ENCODE measurements around the gene SHISA4.

SHISA4 gene

DNA sequence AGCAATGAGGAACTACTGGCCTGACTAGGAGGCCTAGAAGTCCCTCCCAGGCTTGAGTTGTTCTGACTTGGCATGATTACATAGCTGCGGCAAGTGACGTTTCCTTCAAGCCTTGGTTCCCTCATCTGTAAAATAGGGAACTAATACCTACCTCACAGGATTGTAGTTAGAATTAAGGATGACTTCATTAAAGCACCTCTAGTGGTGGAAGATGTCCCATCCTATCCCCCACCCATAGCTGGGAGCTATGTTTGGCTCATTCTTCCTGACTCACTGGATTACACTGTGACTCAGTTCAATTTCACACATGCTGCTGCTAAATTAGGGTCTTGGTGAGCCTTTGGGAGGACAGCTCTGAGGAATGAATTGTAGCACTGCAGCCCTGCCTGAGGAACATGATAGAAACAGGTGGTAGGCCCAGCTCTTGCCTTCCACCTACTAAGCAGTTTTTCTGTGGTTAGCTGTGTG lies 6.0 kb upstream of the SHISA4 start:
- DNase-seq, result no peak

DNA sequence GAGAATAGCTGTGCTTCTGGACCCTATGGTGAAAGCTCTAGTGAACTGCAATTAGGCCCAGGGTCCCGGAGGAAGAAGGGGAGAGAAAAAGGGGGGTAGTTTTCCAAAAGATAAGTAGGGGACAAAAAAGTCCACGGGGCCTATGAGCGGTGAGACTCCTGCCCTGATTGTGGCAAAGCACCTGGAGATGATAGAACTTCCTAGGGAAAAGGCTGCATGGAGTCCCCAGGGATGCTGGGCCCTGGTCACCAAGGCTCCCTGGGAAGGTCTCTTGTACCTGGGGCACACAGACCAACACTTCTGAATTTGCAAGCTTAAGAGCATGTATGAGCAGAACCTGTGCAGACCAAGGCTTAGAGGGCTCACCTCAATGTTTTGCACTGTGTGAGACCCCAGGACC lies 5.4 kb upstream of the SHISA4 start:
- no peak for DNase-seq

DNA sequence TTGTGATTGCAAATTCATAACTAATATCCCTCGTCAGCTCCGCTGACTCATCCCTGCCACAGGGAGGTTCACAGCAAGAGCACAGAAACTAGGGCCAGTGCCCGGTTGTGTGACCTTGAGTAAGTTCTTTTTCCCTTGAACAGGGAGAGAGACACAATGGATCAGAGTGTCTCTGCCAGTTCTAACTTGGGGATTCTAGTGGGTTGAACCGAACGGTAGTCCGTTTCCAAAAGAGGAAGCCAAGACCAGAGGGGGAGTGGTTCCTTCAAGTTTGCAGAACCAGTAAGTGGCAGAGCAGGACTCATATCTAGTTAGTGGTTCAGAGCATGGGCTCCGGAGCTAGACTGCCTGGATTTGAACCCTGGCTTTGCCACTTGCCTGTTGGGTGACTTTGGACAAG lies 4.9 kb upstream of the SHISA4 start:
- DNase-seq, result no peak

- no peak for DNase-seq
Measured at GRCh38 chr1:201884425-201884824, 4.3 kb upstream of the SHISA4 start.

DNA sequence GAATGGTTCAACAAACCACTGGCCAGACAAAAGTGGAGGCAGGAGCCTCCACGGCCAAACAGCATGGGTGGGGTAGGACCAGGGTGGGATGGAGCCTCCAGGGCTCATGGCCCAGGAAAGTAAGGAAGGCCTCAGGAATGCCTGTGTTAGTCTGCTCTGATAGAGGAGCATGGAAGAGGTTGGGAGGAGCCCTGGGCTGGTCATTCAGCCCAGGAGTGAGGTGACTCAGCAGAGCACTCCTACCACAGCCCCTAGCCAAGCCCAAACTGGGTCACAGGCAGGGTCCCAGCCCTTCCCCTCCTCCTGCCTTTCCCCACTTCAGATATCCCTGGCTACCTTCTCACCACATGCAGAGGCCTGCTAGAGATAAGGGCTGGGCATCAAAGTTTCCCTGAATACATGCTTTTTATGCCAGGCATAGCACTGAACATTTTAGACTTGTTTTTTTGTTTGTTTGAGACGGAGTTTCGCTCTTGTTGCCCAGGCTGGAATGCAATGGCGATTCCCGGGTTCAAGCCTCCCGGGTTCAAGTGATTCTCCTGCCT lies 3.1 kb upstream of the SHISA4 start:
- no peak for DNase-seq

- DNase-seq, result no peak
Measured at GRCh38 chr1:201886103-201886885, 2.4 kb upstream of the SHISA4 start.

GRCh38 chr1:201887116-201887866 lies 1.4 kb upstream of the SHISA4 start:
- DNase-seq, result no peak

DNA sequence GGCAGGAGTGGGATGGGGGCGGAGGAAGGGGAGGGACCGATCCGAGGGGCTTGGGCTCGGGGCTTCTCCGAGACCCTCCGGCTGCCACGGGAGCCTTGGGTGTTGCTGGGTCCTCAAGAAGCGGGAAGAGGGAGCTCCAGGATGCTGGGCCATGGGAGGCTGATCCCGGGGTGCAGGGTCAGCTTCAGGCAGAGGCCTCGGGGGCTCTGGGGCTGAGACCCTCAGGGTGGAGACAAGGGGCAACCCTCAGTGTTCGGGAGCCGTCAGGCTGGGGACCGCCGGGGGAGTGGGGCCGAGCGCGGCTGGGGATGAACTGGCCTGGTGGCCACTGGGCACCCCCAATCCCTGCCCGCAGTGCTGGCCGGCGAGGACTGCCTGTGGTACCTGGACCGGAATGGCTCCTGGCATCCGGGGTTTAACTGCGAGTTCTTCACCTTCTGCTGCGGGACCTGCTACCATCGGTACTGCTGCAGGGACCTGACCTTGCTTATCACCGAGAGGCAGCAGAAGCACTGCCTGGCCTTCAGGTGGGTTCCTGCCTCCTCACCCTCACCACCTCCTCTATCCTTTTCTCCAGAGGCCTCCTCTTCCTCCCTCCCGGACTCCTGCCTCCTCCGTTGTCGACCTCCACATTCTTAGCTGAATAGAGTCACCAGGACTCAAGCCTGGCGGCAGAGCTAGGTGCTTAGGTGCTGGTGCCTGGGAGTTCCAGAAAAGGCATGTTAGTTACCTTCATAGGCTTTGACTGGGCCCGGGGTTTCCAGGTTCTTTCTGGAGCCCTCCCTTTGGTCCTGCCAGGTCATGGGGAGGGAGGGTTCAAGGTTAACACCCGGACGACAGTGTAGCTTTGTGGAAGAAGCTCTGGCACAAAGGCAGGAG lies 631 bp downstream of the SHISA4 start:
- DNase-seq, result no peak

DNA sequence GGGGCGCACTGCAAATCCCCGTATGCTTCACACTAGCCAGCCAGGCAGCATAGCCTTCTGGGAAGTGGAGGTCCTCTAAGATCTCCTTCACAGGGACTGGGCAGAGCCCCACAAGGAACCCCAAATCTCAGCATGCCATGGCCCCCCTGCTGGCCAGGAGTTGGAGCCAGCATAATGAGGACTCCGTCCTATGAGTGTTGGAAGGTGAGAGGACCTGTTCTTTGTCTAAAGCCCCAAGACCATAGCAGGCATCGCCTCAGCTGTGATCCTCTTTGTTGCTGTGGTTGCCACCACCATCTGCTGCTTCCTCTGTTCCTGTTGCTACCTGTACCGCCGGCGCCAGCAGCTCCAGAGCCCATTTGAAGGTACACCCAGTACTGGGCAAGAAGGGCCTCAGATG lies 1.5 kb downstream of the SHISA4 start:
- no peak for DNase-seq

GRCh38 chr1:201890806-201891450 lies 2.2 kb downstream of the SHISA4 start:
- DNase-seq, result no peak

- DNase-seq, result no peak
Measured at GRCh38 chr1:201891451-201892045, 2.9 kb downstream of the SHISA4 start.

DNA sequence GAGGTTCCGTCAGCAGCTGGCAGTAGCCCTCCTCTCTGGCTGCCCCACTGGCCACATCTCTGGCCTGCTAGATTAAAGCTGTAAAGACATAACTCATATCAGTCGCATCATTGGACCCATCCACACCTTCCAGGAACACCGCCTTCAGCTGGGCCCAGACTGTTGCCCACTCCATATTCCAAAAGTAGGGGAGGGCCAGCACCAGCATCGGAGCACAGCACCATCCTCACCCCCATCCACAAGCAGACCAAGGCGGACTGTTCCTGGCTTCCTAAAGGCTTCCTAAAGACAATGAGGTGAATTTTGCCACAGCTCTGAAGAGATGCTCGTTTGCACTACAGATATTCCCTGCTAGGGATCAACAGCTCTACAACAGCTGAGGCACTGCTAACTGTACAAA lies 3.5 kb downstream of the SHISA4 start:
- DNase-seq, result no peak

DNA sequence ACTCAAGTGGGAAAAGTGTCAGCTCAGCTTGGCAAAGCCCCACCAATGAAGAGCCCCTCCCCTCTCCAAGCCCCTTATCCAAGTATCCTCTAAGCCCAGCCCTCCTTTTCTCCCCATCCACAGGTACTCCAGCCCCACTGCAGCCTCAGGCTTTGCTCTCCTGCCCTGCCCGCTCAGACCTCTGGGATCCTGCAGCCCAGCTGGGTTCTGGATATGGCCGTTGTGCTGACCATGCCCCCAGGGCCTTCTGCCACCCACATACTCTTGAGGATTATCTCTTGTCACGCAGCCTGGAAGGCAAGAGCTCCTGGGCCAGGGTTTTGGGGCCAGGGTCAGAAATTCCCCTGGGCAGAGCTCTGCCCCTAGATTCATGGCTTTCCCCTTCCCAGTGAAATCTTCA lies 4.7 kb downstream of the SHISA4 start:
- no peak for DNase-seq

DNA sequence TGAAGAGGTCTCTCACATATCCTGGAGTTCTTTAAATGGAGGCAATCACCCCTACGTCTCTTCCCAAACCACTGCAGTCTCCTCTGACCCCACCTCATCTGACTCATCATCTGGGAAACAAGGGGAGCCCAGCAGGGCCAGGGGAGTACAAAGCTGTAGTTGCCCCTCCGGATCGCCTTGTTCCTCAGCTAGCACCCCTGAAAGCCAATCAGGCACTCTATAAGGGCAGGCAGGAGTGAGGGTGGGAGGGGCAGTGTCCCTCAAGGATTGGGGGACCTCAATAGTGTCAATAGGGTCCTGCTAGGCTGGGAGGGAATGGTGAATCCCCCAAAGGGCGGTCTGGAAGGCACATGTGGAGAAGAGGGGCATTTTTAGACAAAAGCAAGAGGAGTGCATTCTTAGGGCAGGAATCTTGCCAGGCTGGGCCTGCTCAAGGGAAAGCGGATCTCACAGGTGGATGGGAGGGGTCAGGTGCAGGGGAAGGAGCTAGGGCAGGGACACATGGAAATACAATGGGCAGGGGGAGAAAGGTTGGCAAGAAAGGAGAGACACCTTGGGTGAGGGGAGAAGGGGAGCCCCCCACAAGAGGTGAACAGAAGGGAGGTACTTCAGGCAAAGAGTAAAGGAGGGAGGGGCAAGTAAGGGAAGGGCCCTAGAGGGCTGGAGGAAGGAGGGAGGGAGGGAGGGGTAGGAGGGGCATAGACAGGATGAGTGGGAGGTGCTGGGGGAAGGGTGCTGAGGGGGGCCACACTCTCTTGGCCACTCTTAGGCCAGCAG lies 5.8 kb downstream of the SHISA4 start:
- DNase-seq, result no peak

- no peak for DNase-seq
Measured at GRCh38 chr1:201895120-201895665, 6.5 kb downstream of the SHISA4 start.

DNA sequence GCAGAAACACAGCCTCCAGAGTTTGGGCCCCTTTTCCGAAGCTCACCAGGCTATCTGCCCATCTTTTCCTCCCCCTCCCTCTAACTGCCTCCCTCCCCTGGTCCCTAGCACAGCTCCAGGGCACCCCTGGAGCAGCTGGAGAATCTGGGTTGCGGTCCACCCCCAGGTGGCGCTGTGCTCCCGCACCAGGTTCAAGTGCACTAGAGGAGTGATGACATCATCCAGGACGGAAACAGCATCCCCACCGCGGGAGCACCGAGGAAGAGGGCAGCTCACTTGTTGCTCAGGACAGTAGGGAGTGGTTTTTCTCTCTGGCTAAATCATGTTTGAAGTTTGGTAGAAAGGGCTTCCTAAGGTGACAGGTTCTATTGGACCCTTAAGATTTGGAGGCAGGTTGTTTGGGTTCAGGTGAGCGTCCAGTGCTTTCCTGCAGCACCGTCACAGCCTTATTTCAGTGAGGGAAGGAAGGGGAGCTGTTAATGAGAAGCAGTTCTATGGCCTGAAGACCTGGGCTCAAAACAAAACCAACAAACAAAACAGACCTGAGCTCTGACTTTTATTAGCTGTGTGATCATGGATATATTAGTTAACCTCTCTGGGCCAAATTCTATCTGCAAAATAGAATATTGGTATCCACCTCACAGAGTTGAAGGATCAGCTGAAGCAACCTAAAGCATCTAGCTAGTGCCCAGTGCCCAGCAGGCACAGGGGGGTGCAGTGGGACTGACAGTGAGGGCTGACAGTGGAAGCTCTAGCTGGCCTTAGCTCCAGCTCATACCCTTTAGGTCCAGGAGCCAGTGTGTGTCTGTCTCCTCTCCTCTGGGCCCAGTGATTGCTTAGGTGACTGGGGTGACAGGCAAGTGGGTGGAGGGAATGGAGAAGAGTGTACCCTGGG lies 7.5 kb downstream of the SHISA4 start:
- DNase-seq, result peak; percentile 60

- no peak for DNase-seq
Measured at GRCh38 chr1:201896951-201897391, 8.3 kb downstream of the SHISA4 start.

DNA sequence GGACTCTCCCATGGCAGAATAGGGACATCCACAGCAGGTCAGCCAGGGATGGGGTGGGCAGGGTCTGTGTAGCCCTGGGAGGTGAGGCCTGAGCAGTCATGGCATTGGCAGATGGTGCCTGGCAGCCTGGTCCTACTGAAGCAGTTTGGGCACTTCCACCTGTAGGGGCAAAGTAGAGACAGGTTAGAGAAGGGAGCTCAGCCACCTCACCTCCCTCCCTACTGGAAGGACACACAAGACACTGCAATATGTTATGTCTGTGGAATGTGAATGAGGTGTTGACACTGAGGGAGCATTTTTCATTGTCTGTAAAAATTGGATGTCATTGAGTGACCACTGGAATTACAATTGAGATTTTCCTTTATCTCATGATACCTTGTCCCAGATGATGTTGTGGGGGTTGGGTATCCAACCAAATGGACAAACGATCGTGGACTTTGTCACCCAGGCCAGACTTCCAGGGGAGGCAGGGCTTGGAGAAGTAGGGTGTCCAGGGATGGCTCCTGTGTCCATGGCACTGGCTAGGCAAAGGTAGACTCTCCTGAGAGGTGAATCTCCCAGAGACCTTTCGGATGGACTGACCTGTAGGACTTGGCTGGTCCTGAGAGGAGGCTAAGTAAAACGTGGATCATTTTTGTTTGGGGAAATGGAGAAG lies 9.7 kb downstream of the SHISA4 start:
- no peak for DNase-seq

DNA sequence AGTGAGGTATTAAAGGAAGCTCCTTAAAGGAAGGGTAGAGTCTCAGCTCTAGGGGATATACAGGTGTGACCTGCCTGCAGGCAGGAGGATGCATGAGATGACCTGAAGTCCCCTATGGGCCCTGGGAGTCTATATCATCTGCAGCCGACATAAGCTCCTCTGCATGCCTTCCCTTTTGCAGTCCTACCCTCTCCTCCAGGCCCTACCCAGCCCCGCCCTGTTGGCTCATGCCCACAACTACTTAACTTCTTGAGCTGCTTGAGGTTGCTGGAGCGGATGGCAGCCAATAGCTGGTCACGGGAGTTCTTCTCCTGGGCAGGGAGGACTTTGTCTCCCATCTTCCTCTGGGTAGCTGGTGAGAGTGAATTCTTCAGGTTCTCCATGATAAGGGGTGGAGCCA lies 10.3 kb downstream of the SHISA4 start:
- no peak for DNase-seq

All from NCI-H2171 (cell line).